ENCODE results near the gene CUZD1. TPM values are rescaled to one million over a fixed set of nuclear protein-coding genes. Genes with fewer than 3 reads are reported as not detected.

CUZD1 gene
- total RNA-seq (2022; extraction: Qiagen RNA extraction), result 1.2 to 1.5 TPM (median 1.3 TPM) in 5 replicates

DNA sequence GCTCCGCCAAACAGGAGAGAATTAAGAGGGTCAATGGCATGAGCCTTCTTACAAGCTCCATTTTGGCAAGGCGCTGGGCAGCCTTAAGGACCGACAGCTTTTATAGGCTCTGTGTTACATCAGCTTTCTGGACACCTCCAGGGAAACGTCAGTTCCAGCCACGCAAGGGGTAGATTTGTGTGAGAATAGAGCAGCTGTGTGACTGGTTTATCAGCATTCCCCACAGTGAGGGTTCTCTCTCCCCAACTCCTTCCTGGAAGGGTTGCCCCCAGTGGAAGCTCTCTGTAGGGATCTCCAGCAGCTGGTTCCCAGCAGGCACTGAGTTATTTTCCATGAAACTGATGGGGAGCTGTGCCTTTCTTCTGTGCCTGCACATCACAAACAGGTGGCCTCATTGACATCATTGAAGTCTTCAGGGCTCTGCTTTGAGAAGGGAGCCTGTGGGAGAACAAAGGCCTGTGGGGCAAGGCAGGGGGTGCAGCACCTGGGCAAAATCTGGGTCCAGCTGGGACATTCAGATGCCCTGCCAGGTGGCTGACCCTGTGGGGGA lies at the start of gene CUZD1:
Gene CUZD1, minus strand, starts transcription at position 75 of the 550 bp plus-strand sequence. Its CDS starts 14 bp downstream, at position 61.

DNA sequence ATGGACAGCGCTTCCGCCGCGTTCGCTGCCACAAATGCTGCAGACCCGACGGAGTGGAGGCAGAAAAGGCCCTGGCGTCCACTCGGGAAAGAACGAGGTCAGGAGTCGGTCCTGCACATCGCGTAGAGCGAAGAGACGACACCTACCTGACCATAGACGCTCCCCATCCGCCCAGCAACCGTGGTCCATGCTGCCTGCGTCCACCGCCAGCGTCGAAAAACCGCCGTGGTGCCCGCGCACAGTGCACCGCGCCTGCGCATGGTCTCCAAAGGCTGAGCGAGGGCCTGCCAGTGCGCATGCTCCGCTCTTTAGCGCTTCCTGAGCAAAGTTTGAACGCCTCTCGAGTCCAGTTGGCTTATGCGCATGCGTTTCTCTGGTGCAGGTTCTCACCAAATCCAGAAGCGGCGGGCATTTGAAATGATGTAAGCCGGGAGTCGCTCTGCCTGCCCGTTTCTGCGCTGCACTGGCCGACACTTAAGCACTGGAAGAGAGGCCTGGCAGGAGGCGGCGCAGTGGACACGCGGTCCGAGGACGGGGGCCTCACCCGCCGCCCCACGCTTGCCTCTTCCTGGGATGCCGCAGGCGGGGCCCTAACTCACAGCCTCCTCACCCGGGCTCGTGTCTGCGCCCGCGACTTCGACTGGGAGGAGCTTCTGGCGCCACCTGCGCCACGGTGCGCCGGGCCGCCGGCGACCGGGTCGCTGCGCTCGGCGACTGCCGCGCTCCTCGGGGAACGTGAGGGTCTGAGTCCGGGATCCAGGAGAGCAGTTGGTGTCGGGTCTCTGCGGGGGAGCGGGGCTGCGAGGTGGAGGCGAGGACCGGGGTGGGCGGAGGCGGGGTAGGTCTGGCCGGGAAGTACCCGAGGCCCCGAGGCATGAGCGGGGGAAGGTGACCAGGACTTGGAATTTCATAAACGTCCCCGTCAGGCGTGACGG lies 33.9 kb upstream of the CUZD1 start, which contains the start of gene FAM24B:
Gene FAM24B, minus strand, starts transcription at position 243 of the 935 bp plus-strand sequence. CDS start 29,066 bp downstream, outside the sequence.

Other genes with a start within 250 kb of the CUZD1 start
- not detected in 5 replicates for gene C10orf120, start 146.0 kb downstream of the CUZD1 start, total RNA-seq (2022; extraction: Qiagen RNA extraction)
- gene FAM24B, start 33.7 kb upstream of the CUZD1 start, total RNA-seq (2022; extraction: Qiagen RNA extraction), result 10.3 to 12.6 TPM (median 11.9 TPM) in 5 replicates
- gene FAM24A, start 64.8 kb upstream of the CUZD1 start, total RNA-seq (2022; extraction: Qiagen RNA extraction), result not detected in 5 replicates
- gene C10orf88, start 108.4 kb upstream of the CUZD1 start, total RNA-seq (2022; extraction: Qiagen RNA extraction), result 7.2 to 8.7 TPM (median 7.8 TPM) in 5 replicates
- 4.1 to 4.6 TPM (median 4.2 TPM) in 5 replicates for gene PSTK, start 134.5 kb upstream of the CUZD1 start, total RNA-seq (2022; extraction: Qiagen RNA extraction)
- gene IKZF5, start 162.9 kb upstream of the CUZD1 start, total RNA-seq (2022; extraction: Qiagen RNA extraction), result 5.0 to 8.5 TPM (median 6.8 TPM) in 5 replicates
- gene ACADSB, start 163.1 kb upstream of the CUZD1 start, total RNA-seq (2022; extraction: Qiagen RNA extraction), result 5.5 to 7.9 TPM (median 7.8 TPM) in 5 replicates

Measured in A549 treated with AZD2906 at 1 μM for 4 hours (cell line).